GM18861 (cell line): ENCODE measurements around the gene DCAF4L1.

Source experiments
- ATAC-seq: cut with Tn5 transposase; IDR thresholded peaks from one replicate; pipeline ENCODE4 v1.9.1; 2021; ENCODE audit not compliant: unreplicated experiment

The DCAF4L1 gene, protein sequence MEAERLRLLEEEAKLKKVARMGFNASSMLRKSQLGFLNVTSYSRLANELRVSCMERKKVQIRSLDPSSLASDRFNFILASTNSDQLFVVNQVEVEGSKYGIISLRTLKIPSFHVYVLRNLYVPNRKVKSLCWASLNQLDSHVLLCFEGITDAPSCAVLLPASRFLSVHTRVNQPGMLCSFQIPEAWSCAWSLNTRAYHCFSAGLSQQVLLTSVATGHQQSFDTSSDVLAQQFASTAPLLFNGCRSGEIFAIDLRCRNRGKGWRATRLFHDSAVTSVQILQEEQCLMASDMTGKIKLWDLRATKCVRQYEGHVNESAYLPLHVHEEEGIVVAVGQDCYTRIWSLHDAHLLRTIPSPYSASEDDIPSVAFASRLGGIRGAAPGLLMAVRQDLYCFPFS

DNA sequence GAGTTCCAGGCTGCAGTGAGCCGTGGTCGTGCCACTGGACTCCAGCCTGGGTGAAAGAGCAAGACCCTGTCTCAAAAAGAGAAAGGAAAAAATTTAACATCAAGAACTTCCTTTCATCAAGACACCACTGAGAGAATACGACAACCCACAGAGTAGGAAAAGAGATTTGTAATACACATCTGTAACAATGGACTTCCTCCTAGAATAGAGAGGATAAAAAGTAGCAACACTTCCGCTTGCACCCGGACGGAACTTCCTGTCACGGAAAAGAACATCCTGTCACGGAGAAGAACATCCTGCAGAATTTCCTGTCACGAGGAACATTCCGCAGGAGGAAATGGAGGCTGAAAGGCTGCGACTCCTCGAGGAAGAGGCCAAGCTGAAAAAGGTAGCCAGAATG is at the start of gene DCAF4L1:
Gene DCAF4L1 (plus strand): TSS at position 301 of the 400 bp plus-strand sequence. CDS start 37 bp downstream, at position 338.
- no peak for ATAC-seq

DNA sequence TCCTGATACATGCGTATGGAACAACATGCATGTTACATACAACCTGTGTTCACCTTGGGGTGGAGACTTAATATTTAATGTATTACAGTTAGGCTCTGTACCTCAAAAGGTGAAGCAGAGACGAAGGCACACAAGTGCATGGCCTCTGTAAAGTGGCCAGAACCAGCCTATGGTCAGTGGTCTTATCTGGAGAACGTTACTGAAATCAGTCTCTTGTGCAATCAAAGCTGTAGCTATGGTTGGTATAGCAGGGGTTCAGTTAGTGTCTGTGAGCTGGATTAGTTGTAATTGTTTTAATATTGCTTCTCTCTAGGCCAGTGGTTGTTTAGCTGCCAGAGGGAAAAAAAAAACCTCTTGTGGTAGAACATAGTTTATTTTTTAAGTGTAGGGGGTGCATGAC is 48.6 kb upstream of the DCAF4L1 start:
- ATAC-seq, result no peak

DNA sequence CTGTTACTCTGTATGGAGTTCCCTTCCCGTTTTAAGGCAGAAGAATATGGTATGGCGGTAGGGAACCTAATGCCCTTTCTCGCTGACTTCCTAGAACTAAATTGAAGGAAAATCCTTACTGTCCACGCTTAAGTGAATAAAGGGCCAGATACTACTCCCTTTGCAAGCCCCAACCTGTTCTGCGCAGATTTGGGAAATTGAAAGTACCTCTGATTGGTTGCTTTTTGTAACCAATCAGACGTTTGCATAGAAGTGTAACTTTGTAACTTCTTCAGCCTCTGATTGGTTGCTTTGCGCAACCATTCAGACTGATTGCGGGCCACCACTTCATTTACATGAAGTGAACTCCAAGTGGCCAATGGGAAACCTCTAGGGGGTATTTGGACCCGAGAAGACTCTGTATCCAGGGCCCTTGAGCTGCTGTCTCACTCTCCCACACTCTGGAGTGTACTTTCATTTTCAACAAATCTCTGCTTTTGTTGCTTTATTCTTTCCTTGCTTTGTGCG is 47.5 kb upstream of the DCAF4L1 start:
- no peak for ATAC-seq

DNA sequence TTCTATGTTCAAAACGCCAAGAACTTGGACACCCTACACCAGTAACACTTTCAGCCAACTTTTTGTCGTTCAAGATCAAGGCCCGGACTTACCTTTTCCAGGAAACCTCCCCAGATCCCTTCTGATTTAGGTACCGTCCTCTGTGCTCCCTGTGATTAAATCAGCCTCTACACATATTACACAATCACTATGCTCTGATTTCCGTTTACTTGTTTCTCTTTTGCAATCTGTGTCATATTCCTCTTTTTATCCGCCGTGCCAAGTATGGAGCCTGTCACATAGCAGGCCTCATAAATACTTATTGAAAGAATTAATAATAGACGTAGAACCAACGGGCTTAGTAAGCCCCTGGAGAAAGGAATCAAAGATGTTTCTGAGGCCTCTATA is 47.0 kb upstream of the DCAF4L1 start:
- no peak for ATAC-seq

DNA sequence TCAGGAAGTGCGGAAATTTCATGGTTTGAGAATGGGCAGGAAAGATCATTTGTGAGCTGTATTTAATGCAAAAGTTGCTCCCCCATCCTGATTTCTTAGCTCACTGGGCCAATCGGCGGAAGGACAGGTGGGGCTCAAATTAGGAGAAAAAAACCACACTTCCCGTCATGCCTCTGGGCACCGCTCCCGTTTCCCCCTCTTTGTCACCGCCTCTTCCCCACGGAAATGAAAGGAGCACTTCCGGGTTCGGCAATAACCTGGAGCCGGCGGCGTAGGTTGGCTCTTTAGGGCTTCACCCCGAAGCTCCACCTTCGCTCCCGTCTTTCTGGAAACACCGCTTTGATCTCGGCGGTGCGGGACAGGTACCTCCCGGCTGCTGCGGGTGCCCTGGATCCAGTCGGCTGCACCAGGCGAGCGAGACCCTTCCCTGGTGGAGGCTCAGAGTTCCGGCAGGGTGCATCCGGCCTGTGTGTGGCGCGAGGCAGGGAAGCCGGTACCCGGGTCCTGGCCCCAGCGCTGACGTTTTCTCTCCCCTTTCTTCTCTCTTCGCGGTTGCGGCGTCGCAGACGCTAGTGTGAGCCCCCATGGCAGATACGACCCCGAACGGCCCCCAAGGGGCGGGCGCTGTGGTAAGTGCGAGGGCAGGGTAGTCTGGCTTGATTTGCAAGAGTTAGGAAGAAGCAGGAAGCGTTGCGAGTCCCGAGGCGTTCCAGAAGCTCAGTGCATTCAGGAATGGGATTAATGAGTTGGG is 46.5 kb upstream of the DCAF4L1 start, which contains the start of gene TMEM33:
Gene TMEM33 (plus strand): TSS at position 529 of the 751 bp plus-strand sequence. CDS start 56 bp downstream, at position 585.
- peak; percentile 75 for ATAC-seq

DNA sequence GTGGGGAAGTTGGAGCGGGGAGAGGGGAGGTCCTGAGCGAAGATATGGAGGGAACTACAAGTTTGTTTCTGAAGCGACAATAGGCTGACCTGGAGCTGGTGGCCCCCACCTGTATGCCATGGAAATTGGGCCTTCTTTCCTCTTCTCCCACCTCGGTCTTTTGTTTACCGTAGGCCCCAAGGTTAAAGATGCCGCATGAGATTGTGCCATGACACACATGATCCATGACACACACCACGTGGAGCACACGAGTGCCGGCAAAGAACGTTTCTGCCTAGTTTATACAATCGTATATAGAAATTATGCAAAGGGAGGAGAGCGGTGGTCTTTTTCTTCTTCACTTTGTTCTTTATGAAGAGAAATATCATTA is 45.9 kb upstream of the DCAF4L1 start:
- no peak for ATAC-seq

DNA sequence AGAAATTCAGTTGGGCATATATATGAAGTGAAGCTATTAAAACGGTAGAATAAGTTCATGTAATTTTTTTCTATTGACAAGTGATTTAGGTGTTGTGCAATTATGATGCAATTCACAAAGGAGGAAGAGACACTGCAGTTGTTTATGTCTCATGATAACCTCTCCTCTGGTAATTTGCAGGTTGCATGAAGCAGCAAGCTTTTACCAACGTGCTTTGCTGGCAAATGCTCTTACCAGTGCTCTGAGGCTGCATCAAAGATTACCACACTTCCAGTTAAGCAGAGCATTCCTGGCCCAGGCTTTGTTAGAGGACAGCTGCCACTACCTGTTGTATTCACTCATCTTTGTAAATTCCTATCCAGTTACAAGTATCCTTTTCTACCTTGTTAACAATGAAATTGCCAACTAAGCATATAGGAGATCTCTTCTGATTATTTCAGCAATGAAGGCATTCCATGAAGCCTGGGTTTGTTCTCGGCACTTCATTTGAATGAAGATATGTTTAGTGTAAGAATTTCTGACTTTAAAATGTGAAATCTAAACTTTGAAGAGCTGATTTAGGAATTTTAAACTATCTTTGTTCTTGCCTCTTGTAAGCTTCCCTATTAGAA is 42.4 kb upstream of the DCAF4L1 start:
- ATAC-seq, result no peak

DNA sequence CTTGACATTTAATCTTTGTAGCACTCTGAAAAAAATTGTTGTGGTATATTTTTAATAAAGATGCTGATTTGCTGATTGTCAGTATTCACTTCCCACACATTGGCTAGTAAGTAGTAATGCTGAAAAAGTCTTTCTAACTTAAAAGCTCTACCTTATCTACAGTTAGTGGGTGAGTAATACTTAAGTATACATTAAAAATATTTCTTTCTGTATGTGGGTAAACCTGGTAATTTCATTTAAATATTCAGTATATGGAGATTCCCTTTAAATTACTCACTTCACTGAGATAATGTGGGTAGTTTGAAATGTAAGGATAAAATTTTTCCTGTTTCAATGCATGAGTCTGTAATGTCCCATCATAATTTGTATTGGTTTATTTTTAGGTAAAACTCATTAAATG is 40.7 kb upstream of the DCAF4L1 start:
- ATAC-seq, result no peak

DNA sequence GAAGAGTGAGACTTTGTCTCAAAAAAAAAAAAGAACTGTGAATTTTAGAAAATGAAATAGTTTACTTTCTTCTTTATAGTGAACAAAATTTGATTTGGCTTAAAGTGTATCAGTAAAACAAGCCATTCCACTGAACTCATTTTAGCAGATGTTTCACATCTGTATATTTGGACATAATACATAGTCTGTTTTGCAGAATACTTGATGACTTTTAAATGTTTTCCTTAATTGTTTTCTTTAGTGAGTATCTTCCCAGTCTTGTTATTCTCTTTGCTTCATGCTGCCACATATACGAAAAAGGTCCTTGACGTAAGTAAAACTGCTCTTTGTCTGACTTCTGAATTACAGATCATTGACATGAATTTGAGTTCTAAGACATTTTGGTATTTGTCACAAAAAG is 38.0 kb upstream of the DCAF4L1 start:
- no peak for ATAC-seq

DNA sequence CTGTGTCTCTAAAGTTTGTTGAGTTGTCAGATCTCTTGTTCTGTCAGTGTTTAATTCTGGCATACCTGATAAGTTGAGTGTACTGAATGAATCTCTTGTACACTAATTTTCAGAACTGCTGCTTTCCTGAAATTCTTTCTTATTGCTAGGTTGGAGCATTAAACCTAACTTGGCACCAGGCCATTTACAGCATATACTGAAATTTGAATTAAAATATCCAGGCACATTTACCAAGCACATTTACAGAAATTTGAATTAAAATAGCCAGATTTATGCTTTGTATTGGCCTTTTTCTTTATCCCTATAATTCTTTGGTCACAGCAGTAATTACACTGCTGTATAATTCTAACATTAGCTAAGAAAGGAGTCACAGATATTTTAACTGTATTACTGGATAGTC is 37.5 kb upstream of the DCAF4L1 start:
- no peak for ATAC-seq

DNA sequence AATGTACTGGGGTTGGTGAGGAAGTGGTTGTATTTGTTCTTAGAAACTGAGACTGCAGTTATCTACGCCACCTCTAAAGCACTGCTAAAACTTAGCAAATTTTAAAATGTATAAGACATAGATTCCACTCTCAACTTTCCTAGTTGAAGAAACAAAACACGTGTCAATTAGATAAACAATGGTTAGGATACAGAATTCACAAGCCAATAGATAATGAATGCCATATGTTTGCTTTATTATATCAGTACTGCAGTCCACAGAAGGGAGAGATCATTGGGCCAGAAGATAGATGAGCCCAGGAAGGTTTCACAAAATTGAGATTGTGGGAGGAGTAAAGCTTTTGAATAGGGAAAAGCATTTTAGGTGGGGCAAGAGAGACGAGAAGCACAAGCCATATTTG is 32.0 kb upstream of the DCAF4L1 start:
- no peak for ATAC-seq

DNA sequence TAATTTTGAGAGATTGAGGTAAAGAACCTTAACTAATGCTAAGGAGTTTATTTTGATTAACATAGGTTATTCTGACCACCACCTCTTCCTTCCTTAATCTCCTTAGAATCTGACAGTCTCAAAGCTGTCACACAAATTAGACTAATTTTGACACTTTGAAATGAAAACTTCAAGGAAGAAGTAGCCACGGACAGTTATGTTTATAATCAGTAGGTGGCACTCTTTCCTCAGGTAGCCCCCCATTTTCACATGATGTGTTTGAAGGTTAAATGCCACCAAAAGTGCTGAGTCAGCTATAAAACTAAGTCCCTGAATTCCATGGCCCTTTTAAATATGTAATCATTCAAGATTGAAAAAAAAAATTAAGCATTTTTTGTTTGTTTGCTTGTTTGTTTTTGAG is 23.9 kb upstream of the DCAF4L1 start:
- ATAC-seq, result peak; percentile 53

DNA sequence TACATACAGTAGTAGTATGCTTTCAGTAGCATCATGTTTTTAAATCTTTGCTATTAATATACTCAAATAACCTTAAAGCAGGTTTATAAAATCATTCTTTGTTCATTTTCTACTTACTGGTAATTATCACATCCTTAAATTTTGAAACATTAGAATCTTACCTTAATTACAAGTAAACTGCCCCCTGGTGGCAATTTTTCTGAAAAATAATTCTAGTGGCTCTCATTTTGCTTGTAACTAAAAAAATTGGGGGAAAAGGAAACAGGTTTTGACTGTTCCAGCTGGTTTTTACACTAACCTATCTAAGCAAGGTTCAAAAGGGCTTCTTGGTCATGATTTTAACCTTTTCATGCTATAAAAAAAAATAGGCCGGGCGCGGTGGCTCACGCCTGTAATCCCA is 18.5 kb upstream of the DCAF4L1 start:
- ATAC-seq, result no peak

DNA sequence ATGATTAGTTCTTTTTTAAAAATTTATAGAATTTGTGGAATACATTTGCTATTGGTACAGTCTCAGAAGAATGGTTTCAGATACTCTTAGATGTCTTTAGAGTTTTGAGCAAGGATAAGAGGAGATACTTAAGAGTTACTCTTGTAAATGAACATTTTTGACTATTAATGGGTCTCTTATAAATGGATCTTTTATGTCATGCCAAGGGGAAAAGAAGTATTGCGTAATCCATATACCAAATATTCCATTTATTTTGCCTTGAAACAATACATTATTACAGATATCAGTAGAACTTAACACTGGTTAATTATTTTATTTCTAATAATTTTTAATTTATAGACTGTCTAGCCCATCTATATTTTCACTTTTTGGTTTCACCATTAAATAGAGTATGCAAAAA is 17.2 kb upstream of the DCAF4L1 start:
- ATAC-seq, result no peak

DNA sequence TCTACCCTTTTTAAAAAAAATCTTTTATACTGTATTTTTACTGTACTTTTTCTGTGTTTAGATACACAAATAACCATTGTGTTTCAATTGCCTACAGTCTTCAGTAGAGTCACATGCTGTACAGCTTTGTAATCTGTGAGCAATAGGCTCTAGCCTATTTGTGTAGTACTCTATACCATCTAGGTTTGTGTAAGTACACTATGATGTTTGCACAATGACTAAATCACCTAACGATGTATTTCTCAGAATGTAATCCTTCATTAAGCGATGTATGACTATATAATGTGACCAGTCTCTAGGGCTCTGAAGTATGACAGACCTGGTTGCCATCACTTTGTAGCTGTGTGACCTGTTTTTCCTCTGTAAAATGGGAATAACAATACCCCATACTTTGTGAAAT is 14.2 kb upstream of the DCAF4L1 start:
- no peak for ATAC-seq

DNA sequence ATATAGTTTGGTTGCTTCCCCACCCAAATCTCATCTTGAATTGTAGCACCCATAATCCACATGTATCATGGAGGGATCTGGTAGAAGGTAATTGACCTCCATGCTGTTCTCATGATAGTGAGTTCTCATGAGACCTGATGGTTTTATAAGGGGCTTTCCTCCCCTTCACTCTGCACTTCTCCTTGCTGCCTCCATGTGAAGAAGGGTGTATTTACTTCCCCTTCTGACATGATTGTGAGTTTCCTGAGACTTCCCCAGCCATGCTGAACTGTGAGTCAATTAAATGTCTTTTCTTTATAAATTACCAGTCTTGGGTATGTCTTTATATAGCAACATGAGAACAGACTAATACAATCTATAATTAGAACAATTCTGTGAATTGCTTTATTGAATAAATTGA is 11.9 kb upstream of the DCAF4L1 start:
- no peak for ATAC-seq

DNA sequence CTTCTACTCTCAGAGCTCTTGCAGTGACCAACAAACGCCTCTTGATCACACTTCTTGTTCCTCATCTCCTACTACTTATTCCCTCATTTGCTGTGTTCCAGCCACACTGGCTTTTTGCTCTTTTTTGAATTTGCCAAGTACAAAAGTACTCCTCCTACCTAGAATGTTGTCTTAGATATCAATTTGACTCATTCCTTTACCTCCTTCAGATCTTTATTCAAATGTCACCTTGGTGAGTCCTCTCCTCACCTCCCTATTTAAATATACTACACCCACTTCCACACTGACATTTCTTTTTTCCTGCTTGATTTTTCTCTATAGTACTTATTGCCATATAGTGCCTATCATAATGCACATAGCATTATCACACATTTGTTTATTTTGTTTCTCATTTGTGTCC is 6.2 kb upstream of the DCAF4L1 start:
- ATAC-seq, result no peak

DNA sequence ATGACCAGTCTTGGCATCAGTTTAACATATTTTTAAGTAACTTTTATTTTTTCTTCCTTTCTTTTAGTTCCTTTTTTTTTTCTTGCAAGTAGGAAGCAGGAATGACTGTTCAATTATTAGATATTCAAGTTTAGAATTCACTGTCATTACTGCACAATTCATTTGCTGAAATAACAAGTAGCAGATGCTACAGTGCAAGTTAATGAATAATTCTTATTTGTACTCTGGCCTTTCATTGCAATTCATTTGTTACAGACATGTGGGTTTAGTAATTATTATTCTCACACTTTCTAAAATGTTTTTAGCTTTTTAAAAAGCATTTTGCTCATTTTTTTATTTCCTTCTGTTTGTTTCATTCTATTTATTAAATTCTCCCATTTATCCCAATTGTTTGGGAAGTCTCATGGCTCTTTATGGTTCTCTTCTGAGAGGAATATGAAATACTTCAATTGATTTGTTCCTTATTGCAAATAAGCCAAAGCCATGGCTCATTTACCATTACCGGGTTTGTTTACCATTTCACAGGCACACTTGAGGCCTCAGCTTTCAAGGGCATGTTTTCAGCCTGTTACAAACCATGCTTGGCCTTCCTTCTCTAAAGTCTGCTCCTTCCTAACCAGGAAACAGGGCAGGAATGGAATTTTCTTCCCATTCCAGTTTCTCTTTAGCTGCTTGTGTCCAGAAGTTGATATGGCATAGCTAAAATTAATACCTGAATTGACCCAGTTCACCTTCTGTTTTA is 4.6 kb upstream of the DCAF4L1 start:
- ATAC-seq, result no peak

DNA sequence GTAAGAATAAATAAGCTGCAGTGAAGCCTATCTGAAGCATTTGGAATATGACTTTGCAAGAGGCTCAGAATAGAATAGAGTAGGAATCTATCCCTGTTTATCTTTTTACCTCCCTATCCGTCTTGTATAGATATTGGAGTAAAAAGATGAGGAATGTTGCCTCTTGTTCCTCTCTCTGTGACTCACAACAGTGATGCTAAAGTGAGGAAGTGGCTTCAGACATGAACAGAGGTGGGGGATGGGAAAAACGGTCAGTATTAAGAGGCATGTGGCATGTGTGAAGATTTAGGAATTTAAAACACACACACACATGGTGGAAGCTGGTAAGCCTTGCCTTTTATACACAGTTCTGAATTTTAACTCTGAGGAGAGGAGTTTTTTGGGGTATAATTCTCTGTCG is 3.8 kb upstream of the DCAF4L1 start:
- ATAC-seq, result no peak

DNA sequence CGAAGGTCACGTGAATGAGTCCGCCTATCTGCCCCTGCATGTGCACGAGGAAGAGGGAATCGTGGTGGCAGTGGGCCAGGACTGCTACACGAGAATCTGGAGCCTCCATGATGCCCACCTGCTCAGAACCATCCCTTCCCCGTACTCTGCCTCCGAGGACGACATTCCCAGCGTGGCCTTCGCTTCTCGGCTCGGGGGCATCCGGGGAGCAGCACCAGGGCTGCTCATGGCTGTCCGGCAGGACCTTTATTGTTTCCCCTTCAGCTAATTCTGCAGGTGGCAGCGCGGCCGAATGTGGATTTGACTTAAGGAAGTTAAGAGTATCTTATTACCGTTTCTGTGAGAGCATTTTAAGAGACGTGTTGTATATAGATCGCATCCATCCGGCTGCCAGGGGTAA is 1.2 kb downstream of the DCAF4L1 start:
- ATAC-seq, result no peak

DNA sequence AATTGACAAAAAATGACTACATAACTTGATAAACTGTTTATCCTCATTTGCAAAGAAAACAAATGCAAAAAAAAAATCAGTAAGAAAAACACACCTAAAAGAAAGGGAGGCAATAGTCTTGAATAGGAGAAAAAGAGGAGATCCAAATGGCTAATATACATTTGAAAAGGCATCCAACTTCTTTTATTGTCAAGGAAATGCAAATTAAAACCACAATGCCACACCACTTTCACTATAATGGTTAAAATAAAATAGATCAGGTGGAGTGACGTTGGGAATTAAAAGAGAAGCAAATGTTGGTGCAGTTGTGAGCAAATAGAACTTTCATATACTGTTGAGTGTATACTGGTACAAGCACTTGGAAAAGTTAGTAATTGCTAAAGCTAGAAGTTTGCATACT is 3.6 kb downstream of the DCAF4L1 start:
- ATAC-seq, result no peak
